AG04449 (cell line): ENCODE data around the gene HMX1.

Experiments
- CTCF ChIA-PET: fragments of 350-600 bp; formaldehyde crosslinking; extraction: SDS; loops from one replicate; lab custom pipeline; 2021; ENCODE audit warnings: antibody characterized with exemption; lab: Yijun Ruan, JAX
- POLR2A ChIA-PET: fragments of 400-600, 350-600 bp; formaldehyde crosslinking; extraction: SDS; loops from one replicate; lab custom pipeline; 2020; ENCODE audit warnings: antibody characterized with exemption, inconsistent platforms; lab: Yijun Ruan, JAX
- DNase-seq: peaks from one replicate; pipeline ENCODE4 v3.0.0-alpha.2; 2010; ENCODE audit warnings: low read depth, low spot score
- H3K4me3 ChIP-seq: 2 replicates; pipeline ENCODE4 v1.5.1; 2011; ENCODE audit warnings: low read depth, mild to moderate bottlenecking, control low read depth, low read length
- TF ChIP-seq, protein P1 (sequence below): IDR thresholded peaks from one replicate; pipeline ENCODE4 v1.5.1; 2011; ENCODE audit warnings: mild to moderate bottlenecking, moderate library complexity, low read length, control low read depth, inconsistent platforms; ENCODE audit not compliant: insufficient read depth; ENCODE audit errors: missing control alignments

The HMX1 gene

DNA sequence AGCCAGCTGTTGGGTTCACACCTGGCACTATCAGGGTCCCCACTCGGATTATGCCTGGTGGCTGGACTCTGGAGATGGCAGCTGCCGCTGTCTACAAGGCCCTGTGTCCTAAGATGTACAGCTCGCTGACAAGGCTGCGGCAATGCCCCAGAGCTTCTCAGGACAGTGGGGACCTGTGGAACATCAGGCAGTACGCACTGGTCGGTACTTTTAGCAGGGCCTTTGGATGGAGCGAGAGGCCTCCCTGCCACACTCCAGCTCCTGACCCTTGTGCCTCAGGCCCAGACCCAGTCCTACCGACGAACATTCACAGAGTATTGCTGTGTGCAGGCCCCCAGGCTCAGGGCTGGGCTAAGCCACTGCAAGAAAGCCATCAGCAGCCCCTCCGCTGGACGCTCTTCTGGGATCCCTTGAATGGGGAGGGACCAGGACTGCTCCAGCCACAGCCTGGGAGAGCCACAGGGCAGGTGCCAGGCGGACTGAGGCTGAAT is 45.7 kb upstream of the HMX1 start:
- CTCF ChIA-PET, result interaction anchor here (0.9 to 2.6 kb wide), 14 partner anchors 8 to 449 kb away, joined by 3 to 21 read pairs (median 6); no protein-coding TSS in a partner anchor
- TF ChIP-seq, protein P1, sequence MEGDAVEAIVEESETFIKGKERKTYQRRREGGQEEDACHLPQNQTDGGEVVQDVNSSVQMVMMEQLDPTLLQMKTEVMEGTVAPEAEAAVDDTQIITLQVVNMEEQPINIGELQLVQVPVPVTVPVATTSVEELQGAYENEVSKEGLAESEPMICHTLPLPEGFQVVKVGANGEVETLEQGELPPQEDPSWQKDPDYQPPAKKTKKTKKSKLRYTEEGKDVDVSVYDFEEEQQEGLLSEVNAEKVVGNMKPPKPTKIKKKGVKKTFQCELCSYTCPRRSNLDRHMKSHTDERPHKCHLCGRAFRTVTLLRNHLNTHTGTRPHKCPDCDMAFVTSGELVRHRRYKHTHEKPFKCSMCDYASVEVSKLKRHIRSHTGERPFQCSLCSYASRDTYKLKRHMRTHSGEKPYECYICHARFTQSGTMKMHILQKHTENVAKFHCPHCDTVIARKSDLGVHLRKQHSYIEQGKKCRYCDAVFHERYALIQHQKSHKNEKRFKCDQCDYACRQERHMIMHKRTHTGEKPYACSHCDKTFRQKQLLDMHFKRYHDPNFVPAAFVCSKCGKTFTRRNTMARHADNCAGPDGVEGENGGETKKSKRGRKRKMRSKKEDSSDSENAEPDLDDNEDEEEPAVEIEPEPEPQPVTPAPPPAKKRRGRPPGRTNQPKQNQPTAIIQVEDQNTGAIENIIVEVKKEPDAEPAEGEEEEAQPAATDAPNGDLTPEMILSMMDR, result no peak
- no peak overlapping the region for H3K4me3 ChIP-seq
- DNase-seq, result no peak
- POLR2A ChIA-PET, result no interaction called here

DNA sequence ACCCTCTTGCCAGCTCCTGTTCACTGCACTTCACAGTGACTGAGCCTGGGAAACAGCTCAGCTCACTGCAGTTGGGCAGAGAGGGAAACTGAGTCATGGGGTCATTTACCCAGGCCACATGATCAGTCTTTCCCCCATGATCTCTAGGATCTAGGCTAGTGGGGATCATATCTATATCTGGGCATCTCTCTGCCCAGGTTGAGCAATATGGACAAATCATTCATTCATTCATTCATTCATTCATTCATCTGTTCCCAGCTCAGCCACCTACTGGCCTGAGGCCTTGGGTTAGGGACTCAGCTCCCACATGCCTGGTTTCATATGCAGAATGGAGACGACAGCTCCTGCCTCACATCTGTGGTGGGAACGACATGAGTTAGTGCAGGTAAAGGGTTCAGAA is 45.3 kb upstream of the HMX1 start:
- ChIA-PET CTCF (interaction anchor here (1.1 to 2.6 kb wide), 12 partner anchors 10 to 448 kb away, joined by 3 to 21 read pairs (median 7); no protein-coding TSS in a partner anchor), POLR2A (no interaction called here)
- DNase-seq, result no peak
- H3K4me3 ChIP-seq, result no peak overlapping the region
- TF ChIP-seq, protein P1, result no peak

DNA sequence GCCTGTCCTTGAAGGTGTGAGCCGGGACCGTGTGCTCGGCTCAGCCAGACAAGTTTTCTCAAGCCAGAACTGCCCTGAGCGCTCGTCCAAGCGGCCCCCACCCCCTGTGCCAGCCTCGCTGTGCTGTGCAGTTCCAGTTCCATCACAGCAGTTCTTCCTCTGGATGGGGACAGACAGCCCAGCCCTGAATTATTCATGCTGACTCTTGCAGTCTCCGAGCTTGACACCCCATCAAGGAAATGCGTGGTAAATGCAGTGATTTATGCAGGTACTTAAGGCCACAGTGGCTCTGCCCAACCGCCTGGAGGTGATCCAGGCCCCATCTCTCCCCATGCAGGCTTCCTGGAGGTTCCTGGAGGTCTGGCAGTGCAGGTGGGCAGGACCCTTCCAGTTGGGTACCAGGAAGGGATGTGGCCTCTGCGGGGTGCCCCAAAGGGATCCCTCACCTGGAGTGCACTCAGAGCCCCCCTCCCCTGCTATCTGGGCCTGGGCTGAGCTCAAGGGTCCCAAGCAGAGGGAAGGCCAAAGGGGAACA is 44.8 kb upstream of the HMX1 start:
- CTCF ChIA-PET, result interaction anchor here (1.1 to 2.6 kb wide), 11 partner anchors 9 to 448 kb away, joined by 3 to 21 read pairs (median 7); no protein-coding TSS in a partner anchor

DNA sequence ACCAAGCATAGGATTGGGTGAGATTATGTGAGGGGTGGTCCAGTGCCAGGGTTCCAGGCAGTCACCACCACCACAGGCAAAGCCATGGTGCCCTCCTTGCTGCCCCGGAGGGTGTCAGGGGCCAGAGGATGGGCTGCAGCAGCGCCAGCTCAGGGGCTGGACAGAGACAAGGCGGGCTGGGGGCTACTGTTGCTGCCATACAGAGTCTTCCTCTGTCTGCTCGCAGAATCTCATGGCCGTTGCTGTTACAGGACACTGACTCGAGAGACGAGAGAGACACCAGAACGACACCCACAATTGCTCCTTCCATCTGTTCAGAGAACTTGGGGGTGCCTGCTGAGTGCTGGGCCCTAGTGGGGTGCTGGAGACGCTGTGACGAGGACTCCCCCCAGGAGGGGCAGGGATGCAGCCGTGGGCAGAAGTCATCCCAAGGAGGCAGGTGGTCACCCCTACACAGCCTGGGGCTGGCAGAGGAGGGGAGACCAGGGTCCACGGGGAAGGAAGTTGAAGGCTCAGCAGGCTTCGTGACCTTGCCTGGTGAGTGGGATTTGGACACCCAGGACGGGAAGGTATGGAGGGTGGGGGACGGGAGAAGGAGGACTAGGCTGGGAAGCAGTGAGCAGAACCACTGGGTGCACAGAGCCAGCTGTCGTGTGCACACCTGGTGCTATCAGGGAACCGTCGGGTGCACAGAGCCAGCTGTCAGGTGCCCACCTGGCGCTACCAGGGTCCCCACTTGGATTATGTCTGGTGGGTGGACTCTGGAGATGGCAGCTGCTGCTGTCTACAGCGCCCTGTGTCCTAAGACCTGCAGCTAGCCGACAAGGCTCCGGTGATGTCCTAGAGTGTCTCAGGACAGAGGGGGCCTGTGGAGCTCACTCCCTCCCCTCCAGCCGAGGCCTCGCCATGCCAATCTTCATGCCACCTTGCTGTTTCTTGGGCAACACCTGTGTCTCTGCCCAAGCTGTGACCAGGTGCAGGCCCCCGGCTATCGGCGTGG is 43.9 kb upstream of the HMX1 start:
- TF ChIP-seq, protein P1, result no peak
- DNase-seq, result no peak
- CTCF ChIA-PET, result interaction anchor here (1.0 to 2.6 kb wide), 3 partner anchors 8 to 309 kb away, joined by 3 to 21 read pairs (median 6); no protein-coding TSS in a partner anchor
- POLR2A ChIA-PET, result no interaction called here
- H3K4me3 ChIP-seq, result no peak overlapping the region

More for the DNA sequence above, 44.8 kb upstream of the HMX1 start:
- POLR2A ChIA-PET, result no interaction called here
- H3K4me3 ChIP-seq, result no peak overlapping the region
- DNase-seq, result no peak
- TF ChIP-seq, protein P1, result no peak

DNA sequence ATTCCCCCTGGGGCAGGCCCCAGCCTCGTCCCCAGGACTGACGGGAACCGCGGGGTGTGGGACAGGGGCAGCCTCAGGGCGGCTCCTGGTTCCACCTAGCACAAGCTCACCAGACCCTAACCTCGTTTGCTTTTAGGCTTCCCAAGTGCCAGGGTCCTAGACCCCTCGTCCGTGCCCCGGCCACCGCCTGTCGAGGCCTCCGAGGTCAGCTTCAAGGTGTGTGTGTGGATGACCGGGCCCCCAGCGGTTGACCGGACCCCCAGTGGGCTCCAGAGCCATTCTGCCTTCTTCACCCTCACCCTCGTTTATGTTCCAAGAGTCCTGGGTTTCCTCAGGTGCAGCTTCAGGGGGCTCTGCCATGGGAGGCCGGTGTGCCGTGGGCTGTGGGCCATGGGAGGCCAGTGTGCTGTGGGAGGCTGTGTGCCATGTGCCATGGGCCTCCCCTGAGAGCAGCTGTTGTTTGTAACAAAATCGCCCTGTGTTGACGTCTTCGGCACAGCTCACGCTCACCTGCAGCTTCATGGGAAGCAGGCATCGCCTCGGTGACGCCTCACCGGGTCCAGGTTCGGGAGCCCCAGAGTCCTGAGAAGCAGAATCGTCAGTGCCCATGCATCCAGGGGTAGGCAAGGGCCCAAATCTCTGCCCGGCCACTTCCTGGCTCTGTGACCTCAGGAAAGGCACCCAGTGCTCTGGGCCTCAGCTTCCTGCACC is 43.0 kb upstream of the HMX1 start:
- ChIA-PET POLR2A (no interaction called here), CTCF (interaction anchor here (1.0 kb wide), 1 partner anchor 308 kb away, joined by 3 read pairs; no protein-coding TSS in a partner anchor)
- no peak overlapping the region for H3K4me3 ChIP-seq
- TF ChIP-seq, protein P1, result no peak
- no peak for DNase-seq
